ENCODE data around the gene DNMT1.

The DNMT1 gene

DNA sequence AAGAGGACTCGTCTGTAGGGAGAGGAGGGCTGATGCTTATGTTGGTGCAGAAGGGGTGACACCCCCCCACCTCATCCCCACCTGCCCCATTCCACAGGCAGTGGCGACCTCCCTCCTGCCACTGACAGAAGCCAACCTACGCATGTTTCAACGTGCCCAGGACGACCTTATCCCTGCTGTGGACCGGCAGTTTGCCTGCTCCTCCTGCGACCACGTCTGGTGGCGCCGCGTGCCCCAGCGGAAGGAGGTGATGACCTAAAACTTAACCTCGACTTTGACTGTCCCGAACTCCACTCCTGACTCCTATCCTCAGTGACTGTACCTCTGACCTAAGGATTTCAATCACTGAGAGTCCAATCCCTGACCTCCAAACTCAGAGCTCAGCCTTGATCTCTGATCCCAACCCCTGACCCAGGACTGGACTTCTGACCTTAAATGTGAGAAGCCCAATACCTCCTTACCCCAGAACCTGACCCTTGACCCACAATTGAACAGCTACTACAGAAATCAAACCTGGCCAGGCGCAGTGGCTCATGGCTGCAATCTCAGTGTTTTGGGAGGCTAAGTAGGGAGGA, 104.9 kb downstream of the DNMT1 start:
- Histone ChIP-seq H3K9me3 (ENCODE audit: low read length) (no peaks in the 10 kb centered on the region), H3K9ac (ENCODE audit: low read length) (no peak overlapping the region), H3K4me1 (ENCODE audit: insufficient read depth, low read length) (peaks cover 4% of the 10 kb centered on the region), H3K27me3 (ENCODE audit: control insufficient read depth in 1 of 2, insufficient read depth in 2 of 2, low read length in 2 of 2) (no peaks in the 10 kb centered on the region), H3K4me3 (ENCODE audit: low read depth in 1 of 2, low read length in 2 of 2) (no peak overlapping the region), H3K27ac (ENCODE audit: low read depth, low read length) (no peak overlapping the region), H3K36me3 (ENCODE audit: insufficient read depth, low read length) (peaks cover 6% of the 10 kb centered on the region)

DNA sequence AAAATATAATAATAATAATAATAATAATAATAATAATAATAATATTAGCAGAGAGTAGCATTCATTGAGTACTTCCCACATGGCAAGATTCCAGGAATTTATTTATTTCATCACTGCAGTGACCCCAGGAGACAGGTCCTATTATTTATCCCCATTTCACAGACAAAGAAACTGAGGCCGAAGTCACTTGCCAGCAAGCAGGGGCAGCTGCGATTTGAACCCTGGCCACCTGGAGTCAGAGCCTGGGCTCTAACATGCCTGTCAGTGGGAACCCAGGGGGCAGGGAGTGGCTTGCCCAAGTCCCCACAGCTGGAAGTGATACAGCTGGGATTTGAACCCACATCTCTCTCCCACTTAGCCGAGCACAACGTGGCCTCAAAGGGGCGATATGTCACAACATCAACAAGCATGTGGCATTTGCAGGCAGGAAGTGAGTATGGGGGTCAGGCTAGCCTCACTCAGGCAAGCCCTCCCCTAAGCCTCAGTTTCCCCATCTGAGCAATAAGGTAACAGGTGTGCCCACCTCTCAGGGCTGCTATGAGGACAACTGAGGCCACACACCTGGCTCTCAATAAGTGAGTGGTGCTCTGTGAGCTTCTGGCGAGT, 105.7 kb downstream of the DNMT1 start:
- H3K36me3 ChIP-seq (ENCODE audit: insufficient read depth, low read length) = peaks cover 6% of the 10 kb centered on the region
- H3K27me3 ChIP-seq (ENCODE audit: control insufficient read depth in 1 of 2, insufficient read depth in 2 of 2, low read length in 2 of 2) = no peaks in the 10 kb centered on the region
- no peak overlapping the region for H3K9ac ChIP-seq (ENCODE audit: low read length)
- peaks cover 4% of the 10 kb centered on the region for H3K4me1 ChIP-seq (ENCODE audit: insufficient read depth, low read length)
- no peaks in the 10 kb centered on the region for H3K9me3 ChIP-seq (ENCODE audit: low read length)
- H3K27ac ChIP-seq (ENCODE audit: low read depth, low read length) = no peak overlapping the region
- H3K4me3 ChIP-seq (ENCODE audit: low read depth in 1 of 2, low read length in 2 of 2) = no peak overlapping the region

DNA sequence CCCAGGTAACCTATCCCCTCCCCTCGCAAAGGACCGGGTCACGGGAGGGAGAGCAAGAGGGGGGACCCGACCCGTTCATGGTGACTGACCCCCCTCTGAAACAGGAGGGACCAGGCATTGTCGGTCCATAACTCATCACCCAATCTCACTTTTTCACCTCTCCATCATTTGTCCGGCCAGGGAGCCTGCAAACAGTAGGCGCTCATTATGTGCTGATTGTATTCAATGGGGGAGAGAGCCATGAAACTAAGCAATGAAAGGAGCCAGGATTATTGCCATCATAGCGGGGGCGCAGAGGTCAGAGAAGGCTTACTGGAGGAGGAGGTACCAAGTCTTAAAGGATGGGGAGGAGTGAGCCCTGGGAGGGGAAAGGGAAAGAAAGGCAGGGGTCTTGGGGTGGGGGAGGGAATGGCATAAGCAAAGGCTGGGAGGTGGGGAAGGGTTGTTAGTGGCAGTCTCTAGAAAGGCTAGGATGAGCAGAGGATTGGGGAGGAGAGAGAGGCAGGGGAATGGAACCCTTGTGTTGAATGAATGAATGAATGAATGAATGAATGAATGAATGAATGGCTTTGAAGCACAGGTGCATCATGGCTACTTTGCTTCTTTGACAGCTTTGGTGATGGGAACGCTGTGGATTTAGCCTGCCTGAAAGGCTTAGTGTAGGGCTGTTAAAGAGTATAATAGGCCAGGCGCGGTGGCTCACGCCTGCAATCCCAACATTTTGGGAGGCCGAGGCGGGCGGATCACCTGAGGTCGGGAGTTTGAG, 107.3 kb downstream of the DNMT1 start:
- Histone ChIP-seq H3K4me1 (ENCODE audit: insufficient read depth, low read length) (peaks cover 4% of the 10 kb centered on the region), H3K9ac (ENCODE audit: low read length) (peak overlapping the region; percentile 44), H3K27me3 (ENCODE audit: control insufficient read depth in 1 of 2, insufficient read depth in 2 of 2, low read length in 2 of 2) (no peaks in the 10 kb centered on the region), H3K36me3 (ENCODE audit: insufficient read depth, low read length) (peaks cover 6% of the 10 kb centered on the region), H3K4me3 (ENCODE audit: low read depth in 1 of 2, low read length in 2 of 2) (peak overlapping the region in 1 of 2 donors; percentile 74), H3K27ac (ENCODE audit: low read depth, low read length) (peak overlapping the region; percentile 93), H3K9me3 (ENCODE audit: low read length) (no peaks in the 10 kb centered on the region)

DNA sequence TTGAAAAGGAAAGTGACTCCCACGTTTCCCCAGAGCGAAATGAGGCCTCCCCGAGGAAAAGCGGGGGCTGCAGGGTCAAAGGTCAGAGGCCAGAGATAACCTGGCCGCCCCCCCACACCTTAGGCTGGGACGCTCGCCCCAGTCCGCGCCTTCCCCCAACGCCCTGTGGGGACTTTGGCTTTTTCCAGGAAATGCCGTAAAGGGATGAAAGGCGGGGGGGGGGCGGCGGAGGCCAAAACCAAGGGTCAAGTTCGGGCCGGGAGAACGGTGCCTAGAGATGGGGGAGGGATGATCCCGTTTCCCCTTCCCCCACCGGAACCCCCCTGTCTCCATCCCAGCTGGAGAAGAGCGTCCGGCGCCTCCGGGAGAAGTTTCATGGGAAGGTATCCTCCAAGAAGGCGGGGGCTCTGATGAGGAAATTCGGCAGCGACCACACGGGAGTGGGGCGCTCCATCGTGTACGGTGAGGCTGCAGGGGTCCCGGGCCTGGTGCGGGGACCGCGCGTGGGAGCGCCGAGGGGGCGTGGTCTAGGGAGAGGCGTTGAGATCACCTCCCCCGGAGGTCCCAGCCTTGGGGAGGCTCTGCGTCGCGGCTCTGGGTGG, 108.1 kb downstream of the DNMT1 start:
- H3K4me1 ChIP-seq (ENCODE audit: insufficient read depth, low read length) = peaks cover 4% of the 10 kb centered on the region
- H3K27ac ChIP-seq (ENCODE audit: low read depth, low read length) = peak overlapping the region; percentile 93
- peaks cover 6% of the 10 kb centered on the region for H3K36me3 ChIP-seq (ENCODE audit: insufficient read depth, low read length)
- H3K9me3 ChIP-seq (ENCODE audit: low read length) = no peaks in the 10 kb centered on the region
- H3K9ac ChIP-seq (ENCODE audit: low read length) = peak overlapping the region; percentile 44
- peak overlapping the region; percentile 74 to 82 for H3K4me3 ChIP-seq (ENCODE audit: low read depth in 1 of 2, low read length in 2 of 2)
- H3K27me3 ChIP-seq (ENCODE audit: control insufficient read depth in 1 of 2, insufficient read depth in 2 of 2, low read length in 2 of 2) = no peaks in the 10 kb centered on the region

DNA sequence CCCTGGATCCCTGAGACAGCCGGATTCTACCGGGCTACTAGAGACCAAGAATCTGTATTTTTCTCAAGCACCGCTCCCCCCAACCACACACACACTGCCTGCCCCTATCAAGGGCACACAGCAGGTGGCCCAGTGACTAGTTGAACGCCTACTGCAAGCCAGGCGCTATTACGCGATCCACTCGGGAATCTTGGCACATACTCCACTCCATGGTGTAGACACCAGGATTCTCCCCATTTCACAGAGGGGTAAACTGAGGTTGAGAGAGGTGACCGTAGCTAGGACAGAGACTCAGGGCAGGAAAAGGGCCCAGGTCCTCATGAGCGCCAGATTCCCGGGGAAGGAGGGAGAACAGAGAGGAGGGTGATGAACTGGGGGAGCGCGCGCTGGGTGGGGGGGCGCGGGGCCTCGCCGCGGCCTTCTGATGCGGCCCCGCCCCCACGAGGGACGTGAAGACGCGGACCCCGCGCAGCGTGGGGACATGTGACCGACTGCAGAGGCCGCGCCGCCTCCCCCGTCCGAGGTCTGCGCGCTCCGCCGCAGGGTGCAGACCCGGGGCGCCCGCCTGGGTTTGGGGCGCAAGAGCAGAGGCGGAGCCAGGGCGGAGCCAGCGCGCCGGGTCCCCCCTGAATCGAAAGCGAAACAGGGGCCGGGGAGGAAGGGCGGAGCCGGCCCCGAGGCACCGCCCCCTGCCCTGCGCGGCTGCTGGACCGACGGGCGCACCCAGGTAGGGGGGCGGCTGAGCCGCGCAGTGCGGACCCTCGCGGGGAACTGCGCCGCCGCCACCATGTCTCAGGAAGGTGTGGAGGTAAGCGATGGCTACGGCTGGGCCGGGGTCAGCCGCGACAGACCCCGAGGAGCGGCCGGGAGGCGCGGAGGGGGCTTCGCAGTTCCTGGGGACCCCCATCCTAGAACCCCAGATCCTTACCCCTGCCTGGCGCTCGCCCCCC, 108.8 kb downstream of the DNMT1 start, which contains the start of gene SHFL:
Gene SHFL, plus strand, starts transcription at position 677 of the 950 bp plus-strand sequence. Its CDS starts 111 bp downstream, at position 788.
- Histone ChIP-seq H3K27ac (ENCODE audit: low read depth, low read length) (peak within 1 kb of the TSS; percentile 93), H3K9me3 (ENCODE audit: low read length) (no peaks in the 10 kb centered on the region), H3K27me3 (ENCODE audit: control insufficient read depth in 1 of 2, insufficient read depth in 2 of 2, low read length in 2 of 2) (no peaks in the 10 kb centered on the region), H3K36me3 (ENCODE audit: insufficient read depth, low read length) (peaks cover 6% of the 10 kb centered on the region), H3K4me3 (ENCODE audit: low read depth in 1 of 2, low read length in 2 of 2) (peak within 1 kb of the TSS; percentile 74 to 82), H3K9ac (ENCODE audit: low read length) (peak within 1 kb of the TSS; percentile 44), H3K4me1 (ENCODE audit: insufficient read depth, low read length) (peaks cover 4% of the 10 kb centered on the region)

GRCh38 chr19:10084803-10085202, 110.0 kb downstream of the DNMT1 start:
- Histone ChIP-seq H3K27ac (ENCODE audit: low read depth, low read length) (no peak overlapping the region), H3K27me3 (ENCODE audit: control insufficient read depth in 1 of 2, insufficient read depth in 2 of 2, low read length in 2 of 2) (no peaks in the 10 kb centered on the region), H3K4me1 (ENCODE audit: insufficient read depth, low read length) (peaks cover 4% of the 10 kb centered on the region)

GRCh38 chr19:10083911-10084310, 110.8 kb downstream of the DNMT1 start:
- H3K4me1 ChIP-seq (ENCODE audit: insufficient read depth, low read length) = peaks cover 4% of the 10 kb centered on the region
- H3K27me3 ChIP-seq (ENCODE audit: control insufficient read depth in 1 of 2, insufficient read depth in 2 of 2, low read length in 2 of 2) = no peaks in the 10 kb centered on the region
- H3K4me3 ChIP-seq (ENCODE audit: low read depth in 1 of 2, low read length in 2 of 2) = no peak overlapping the region
- no peak overlapping the region for H3K9ac ChIP-seq (ENCODE audit: low read length)
- no peaks in the 10 kb centered on the region for H3K36me3 ChIP-seq (ENCODE audit: insufficient read depth, low read length)
- H3K9me3 ChIP-seq (ENCODE audit: low read length) = no peaks in the 10 kb centered on the region
- no peak overlapping the region for H3K27ac ChIP-seq (ENCODE audit: low read depth, low read length)

More at GRCh38 chr19:10084803-10085202, 110.0 kb downstream of the DNMT1 start:
- H3K36me3 ChIP-seq (ENCODE audit: insufficient read depth, low read length) = peaks cover 6% of the 10 kb centered on the region
- no peaks in the 10 kb centered on the region for H3K9me3 ChIP-seq (ENCODE audit: low read length)
- no peak overlapping the region for H3K4me3 ChIP-seq (ENCODE audit: low read depth in 1 of 2, low read length in 2 of 2)
- no peak overlapping the region for H3K9ac ChIP-seq (ENCODE audit: low read length)
